HG02763 (cell line): ENCODE measurements around the gene ARHGAP15.

Source experiments
- ATAC-seq: cut with Tn5 transposase; IDR thresholded peaks from one replicate; pipeline ENCODE4 v1.9.1; 2021; ENCODE audit warnings: mild to moderate bottlenecking, moderate library complexity; ENCODE audit not compliant: unreplicated experiment

Gene ARHGAP15

DNA sequence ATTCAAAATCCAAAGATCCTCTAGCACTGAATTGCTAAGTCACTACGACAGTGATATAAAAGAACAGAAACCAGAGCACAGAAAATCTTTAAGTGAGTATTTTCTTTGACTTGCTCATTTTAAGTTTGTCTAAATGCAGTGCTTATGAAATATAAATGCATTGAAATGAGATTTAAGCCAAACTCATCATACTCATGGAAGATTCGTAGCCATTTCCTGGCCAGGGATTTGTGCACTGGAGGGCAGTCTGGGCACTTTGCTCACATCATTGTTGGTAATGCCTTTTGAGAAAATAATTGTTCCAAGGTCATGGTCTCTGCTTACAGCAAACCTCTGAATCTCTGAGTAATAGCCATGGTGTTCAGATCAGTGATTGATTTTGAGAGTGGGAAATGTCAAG, 307.7 kb downstream of the ARHGAP15 start:
- ATAC-seq = no peak

DNA sequence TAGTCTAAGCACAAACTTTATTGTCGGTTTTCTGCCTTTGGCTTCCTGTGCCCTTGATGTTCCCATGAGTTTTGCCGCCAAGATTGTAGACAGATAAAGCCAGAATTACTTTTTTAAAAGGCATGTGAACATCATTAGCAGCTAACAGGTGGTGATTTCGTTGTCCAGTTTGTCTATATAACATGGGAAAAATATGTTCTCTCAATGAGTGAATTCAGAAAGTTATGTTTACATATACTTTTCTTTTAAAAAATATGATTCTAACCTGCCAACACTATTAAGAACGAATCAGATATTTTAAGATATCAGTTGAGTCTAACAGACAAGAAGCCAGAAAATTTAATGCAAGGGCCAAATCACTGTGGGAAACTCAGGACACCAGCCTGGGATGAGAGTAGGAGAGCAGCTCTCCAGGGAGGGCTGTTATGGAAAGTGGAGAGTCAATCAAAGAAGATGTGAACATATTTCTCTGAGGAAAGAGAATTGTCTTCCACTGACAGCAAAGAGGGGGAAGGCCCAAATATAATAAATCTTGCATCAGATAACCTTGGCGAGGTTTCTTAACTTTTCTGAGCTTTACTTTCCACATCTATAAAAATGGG, 311.3 kb downstream of the ARHGAP15 start:
- ATAC-seq = no peak

DNA sequence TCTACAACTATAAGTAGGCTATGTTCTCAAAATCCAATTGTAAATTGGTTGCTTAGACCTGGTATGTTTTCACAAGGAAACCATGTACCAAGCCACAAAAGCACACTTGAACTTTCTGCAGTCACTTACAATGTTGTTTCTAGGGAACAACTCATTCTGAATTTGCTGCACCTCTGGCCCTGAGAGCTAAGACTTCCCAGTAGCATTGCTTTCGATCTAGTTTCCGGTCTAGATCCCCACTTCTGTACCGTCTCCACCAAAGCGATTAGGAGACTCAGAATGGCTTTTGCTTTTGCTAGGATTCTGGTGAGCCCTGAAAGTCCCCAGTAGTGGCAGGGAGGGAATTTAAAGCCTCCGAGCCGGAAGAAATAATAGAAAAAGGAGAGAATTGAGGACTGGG, 313.0 kb downstream of the ARHGAP15 start:
- no peak for ATAC-seq

DNA sequence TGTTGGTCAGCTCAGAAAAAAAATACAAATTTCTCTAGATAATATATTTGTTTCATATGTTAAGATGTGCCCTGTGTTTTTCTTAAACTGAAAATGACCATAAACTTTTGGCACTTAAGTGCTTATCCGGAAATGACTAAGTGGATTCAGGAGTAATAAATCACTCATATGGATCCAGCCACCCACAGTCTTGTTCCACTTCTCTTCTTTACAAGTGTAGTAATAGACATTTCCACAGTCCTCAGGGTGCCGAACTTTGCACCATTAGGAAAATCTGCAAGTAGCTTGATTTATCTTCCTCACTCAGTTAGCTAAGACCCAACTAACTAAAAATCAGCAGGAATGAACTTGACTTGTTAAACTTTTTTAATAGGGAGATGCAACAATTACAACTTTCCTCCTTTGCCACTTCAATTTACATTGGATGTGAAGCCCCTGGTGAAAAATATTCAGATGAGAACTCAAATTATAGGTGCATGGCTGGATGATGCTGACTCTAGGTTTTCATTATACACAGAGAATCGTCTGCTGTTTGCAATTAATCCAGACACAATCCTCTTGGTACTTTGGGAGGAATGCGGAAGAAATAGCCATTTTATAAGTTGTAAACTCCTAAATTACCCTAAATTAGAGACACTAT, 322.5 kb downstream of the ARHGAP15 start:
- peak; percentile 54 for ATAC-seq

DNA sequence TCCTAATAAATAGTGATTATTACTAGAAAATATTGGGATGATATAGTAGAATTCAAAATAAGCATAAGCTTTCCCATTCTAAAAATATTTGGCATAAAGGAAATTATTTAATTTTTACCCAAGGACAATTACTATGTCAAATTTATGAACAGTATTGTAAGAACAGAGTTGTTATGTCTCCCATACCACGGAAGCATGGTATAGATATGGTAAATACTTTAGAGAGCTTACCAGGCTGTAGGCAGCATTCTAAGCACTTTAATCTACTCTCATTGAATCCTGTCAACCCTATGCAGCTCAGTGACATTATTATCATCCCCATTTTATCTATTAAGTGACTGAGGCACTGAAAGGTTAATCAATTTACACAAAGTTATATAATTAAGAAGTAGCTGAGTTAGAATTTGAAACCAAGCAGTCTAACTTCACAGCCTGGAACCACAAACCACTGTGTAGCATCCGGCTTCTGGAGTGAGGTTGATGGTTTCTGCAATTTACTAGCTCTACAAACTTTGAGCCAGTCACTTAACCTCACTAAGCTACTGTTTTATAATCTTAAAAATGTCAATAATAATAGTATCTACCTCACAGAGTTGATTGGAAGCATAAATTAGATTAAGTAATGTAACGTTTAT, 323.7 kb downstream of the ARHGAP15 start:
- ATAC-seq = no peak

DNA sequence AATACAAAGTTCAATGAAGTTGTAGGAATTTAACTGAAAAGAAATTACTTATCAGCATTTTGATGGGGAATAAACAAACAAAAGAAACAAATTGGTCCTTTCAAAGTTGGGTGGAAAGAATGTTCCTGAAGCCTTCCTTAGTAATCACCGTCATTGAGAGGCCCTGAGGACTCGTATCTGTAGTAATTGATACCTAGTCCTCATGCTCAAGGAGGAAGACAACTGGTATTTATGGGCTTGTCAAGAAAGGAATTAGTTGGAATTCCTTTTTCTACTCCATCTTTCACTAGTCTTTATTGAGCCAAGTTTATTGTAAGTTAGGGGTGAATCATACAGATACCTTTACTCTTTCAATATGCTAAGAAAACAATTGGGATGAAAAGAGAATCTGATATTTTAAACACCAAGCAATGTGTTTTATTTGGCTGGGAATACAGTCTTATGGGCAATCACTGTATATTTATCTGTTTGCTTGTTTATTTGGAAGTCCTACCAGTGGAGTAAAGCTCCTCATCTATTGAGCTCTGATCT, 324.8 kb downstream of the ARHGAP15 start:
- no peak for ATAC-seq

DNA sequence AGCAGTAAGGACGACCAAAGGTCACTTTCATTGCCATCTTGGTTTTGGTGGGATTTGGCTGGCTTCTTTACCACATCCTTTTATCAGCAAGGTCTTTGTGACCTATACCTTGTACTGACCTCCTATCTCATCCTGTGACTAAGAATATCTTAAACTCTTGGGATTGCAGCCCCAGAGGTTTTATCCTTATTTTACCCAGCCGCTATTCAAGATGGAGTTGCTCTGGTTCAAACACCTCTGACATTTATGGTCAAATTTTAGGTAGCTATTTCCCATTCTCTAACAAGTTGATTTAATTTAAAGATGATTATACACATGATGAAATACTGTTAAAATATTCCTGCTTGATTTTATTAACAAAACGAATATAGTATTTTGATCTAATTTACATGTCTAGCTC, 326.1 kb downstream of the ARHGAP15 start:
- no peak for ATAC-seq

DNA sequence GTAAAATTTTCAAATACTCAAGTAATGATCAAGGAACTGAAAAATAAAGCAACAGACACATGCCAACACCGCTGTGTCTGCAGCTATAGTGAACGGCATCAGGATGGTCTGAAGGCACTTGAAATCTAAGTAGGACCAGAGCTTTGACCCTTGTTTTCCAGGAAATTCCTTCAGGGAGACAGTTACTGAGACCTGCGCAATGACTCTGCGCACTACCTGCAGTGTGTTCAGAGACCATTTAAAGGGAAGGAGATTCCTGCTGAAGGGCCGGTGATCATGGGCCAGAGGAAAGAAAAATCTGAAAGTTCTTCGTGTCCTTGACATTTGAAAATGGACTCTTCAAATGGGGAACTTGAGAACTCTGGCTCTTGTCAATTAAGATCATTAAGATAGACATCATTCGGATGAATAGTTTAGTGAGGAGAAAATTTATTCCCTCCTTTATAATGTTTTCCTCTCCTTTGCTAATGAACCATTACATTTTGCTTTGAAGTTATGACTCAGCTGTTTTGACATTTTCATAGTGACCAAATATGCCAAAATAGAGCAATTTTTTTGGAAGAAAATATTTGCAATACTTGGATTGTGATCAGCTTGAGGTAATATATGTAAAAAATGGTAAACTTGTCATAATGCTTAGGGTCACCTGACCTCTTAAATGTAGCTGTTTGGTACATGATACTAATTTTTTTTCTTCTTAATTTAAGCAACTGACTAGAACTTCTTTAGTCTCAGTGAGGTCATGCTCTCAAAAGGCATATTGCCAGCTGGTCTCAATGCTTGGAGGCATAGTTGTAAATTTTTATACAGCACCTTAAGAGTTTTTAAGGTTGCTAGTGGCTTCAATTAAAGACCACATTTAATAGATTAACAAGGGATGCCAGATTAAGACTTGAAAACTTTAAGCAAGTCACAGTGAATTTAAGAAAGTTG, 329.3 kb downstream of the ARHGAP15 start:
- ATAC-seq = no peak

DNA sequence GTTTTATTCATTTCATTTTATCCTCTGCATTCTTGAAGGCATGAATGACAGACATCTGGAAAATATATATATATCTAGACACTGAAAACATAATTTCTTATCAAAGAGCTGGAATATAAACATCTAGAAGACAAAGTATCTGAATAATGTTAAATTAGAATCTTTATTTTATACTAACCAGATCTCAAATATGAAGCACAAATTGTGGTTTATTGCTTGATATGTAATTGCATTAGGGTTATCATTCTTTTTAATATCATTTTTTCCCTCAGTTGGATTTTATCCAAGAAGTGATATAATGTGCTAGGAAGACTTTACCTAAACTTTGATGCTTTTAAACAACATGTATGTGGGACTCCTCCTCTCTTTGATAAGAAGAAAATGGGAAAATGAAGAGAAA, 331.2 kb downstream of the ARHGAP15 start:
- ATAC-seq = no peak

DNA sequence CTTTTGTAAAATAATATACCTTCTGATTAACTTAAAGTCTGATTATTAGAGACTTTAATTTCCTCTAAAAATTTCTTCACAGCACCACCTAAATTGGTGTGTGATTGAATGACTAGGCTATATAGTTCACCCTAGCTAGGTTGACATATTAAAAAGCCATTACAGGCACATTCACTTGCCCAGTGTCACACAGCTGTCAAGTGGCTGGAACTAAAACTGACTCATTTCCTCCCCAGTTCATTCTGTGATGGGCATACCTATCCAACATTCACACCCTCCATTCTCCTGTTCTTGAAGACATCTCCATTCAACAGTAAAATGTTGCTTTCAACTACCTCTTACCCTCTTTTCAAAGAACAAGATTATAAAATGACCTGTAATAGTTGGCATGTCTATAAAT, 334.5 kb downstream of the ARHGAP15 start:
- no peak for ATAC-seq

DNA sequence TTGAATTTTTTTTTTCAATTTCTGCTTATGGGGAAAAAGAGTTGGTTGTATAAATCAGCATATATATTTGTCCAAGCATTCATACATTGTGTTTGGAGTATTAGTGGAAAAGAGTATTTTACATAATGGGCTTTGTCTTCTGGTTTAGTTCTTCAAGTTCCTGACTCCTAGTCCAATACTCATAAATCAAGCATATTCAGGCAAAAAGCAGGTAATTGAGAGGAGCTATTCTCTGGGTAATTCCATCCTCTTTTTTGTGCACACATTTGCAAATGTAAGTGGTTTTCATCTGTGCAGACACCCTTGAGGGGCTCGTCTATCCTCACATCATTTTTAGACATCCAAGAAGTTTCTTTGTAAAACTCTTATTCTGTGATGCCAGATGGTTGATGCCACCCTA, 337.2 kb downstream of the ARHGAP15 start:
- no peak for ATAC-seq

DNA sequence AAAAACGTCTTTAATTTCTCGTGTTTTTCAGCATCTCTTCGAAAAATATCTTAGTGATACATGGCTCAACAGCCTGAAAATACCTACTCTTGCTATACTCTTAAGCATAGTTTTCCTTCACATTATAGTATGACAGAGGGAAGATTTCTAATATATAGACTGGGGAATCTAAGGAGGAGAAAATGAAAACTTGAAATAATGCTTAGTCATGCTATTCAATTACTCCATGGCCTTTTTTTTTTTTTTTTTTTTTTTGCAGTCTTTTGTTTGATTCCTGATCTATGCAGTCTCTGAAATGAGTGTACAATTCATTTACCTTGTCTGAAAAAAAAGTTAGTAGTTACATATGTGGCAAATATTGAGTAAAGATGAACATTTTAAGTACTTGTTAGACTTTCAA, 337.8 kb downstream of the ARHGAP15 start:
- no peak for ATAC-seq

DNA sequence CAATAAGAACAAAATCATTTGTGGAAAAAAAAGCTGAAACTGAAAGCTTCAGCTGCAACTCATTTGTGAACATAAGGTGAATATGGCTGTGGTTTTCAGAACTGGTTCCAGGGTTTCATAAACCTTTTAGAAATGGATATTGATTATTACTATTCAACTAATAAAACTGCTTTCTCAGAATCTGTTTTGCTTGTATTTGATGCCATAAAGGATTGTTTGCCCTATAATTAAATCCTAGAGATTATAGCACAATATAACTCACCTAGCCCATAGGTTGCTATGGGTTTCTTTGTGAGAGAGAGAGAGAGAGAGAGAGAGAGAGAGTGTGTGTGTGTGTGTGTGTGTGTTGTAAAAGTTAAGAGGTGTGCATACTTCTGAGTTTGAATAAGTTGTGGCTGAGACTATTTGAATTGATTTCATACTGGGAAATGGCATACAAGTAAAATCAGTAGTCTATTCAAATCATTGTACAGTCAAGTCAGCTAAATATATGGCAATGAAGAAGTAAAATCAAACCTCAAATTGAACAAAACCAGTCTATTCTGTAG, 339.2 kb downstream of the ARHGAP15 start:
- peak; percentile 84 for ATAC-seq

DNA sequence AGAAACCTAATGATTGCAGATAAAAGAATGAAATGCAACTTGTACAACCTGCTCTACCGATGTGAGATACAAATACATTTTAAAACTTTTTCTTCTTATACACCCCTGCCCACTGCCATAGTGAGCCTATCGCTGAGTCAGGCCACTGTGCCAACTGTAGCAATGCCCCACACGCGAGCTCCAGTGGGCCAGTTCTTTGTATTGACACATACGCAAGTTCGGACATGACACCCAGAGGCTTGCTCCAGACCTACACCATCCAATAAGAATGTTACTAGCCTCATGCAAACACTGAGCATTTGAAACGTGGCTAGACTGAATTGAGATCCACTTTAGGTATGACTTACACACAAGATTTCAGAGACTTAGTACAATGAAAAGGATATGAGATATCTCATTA, 340.1 kb downstream of the ARHGAP15 start:
- no peak for ATAC-seq

DNA sequence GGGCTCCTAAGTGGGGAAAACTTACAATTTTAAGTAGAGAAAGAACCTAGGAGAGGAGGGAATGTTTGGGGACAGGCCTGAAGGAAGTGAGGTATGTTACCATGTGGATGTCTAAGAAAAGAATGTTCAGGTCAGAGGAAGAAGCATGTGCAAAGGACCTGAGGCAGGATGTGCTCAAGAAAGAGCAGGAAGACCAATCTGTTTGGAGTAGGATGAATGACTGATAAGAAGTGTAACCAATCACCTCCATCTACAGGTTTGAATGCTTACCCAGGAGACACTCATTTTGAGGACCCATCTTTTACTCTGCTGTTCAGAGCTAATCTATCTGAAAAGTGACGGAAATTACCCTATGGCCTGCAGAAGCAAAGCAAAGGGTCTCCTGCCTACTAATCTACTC, 342.3 kb downstream of the ARHGAP15 start:
- ATAC-seq = no peak

DNA sequence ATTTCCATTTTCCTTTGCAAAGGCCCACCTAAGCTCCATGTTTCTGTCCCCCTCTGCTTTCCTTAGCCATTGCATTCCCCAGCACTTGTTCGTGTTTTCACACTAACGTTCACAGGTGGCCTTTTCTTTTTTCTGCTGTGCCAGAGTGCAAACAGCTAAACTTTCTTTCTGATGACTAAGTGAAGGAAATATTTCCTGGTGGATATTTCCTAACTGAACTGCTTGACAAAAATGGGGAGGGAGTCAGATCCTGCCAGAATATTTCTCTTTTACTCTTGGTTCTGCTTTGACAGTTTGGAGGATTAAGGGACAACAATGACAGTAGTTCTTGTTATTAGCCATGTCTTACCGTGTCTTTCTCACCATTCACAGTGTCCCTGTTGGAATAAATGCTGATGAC, 344.0 kb downstream of the ARHGAP15 start:
- ATAC-seq = no peak

DNA sequence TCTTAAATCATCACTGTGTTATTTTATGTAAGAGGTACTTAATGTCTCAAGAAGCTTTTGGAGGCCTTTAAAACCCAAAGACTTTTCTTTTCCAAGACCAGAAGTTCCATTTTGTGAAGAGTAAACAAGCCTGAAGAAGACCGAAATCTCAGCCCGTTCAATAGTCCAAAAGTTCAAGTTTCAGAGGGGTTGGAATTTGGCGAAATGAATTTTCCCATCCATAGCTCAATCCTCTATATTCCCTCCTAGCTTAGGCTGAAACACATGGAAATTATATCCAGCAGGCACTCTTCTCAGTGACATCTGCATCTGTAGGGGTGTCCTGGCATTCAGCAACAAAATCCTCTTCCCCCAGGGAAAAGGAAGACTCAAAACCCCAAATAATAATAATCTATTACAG, 344.6 kb downstream of the ARHGAP15 start:
- ATAC-seq = no peak

DNA sequence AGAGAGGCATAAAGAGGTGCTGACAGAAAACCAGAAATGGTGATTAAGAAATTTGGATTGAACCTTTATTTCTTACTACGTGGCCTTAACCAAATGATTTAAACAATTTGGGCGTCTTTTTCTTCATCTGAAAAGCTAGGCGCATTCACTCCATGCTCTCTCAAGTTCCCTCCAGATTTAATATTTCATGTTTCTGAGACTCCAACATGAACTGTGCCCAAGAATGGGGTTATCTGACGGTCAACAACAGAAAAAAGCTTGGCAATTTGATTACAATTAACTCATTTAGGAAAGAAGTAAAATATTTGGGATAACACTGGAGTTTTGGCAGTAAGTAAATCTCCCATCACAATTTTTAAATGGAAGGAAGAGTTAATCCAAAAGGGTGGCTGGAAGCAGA, 345.4 kb downstream of the ARHGAP15 start:
- no peak for ATAC-seq

DNA sequence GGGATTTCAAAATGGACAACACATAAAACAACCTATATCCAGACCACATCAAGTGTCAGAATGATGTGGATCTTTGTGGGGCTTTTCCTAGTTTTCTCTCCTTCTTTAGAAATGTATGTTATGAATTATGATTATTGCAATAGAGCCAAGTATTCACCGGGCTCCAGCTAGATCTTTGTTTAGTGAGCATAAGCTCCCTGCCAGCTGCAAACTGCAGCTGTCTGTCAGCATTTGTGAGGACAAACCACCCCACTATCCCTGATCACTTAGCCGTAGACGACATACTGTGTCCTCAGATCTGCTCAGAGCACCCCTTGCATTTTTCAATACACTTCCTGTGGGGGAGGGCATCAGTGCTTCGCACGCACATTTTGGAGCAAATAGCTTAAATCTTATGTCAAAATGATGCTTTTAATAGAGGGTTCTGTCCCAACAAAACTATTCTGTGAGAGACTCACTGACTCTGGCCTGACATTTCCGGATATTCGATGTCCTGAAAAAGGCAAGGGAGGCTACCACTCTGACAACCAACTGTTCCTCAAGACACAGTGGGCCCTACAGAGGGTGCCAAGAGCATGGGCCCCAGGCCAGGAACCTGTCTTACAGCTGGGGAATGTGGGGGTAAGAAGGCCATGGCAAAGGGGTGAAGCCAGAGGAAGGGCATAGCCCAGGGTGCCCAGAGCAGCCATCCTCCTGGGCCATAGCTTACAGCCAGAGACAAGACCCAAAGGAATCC, 346.0 kb downstream of the ARHGAP15 start:
- no peak for ATAC-seq

DNA sequence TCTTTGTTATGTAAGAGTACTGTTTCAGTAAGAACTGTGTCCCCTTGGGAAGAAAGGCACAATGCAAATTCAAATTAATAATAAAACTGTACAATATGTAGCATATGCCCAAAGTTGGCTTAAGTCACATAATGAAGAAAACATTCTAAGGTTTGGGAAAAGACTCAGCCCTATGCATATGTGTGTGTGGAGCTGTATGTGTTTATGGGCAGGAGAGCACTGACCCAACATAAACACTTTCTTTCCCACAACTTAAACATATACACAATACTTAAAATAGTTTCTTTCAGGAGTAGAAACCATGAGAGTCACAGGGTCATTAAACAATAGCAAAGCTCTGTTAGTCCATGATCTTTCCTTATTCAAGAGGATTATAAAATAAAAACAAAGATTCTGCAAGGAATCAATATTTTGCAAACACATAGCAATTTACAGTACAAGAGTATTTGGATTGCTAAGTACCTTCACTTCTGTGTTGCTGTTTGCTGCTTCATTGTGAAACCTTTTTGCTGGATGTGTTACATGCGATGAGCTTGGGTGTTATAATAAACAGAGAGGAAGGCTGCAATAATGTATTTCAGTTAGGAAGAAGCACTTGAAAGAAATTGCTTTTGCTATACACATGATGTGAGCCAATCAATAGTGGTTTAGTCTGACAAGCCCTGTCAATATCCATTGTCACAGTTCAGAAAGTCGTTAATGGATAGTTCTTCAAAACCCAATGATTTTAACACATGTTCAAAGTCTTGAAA, 347.3 kb downstream of the ARHGAP15 start:
- no peak for ATAC-seq
